Measurements from ENCODE around the gene ADGRG7.
"Not testable (repeated sequence)": the region's sequence is repeated elsewhere in the genome, so short reads cannot be mapped to it uniquely, and the experiment has no call there.

The ADGRG7 gene

GRCh38 chr3:100662113-100662823 is 52.9 kb downstream of the ADGRG7 start:
- Histone ChIP-seq H3K4me2 (no peak overlapping the region), H3K9me3 (no peaks in the 10 kb centered on the region), H3K36me3 (no peaks in the 10 kb centered on the region), H3K27me3 (no peaks in the 10 kb centered on the region), H4K20me1 (no peaks in the 10 kb centered on the region), H3K9ac (no peak overlapping the region), H3K27ac (no peak overlapping the region), H3K4me3 (no peak overlapping the region), H3K4me1 (no peaks in the 10 kb centered on the region)
- TF ChIP-seq Cebpa-rat (IDR thresholded peaks at IDR 0.05), result no peak

GRCh38 chr3:100665230-100665629 is 55.8 kb downstream of the ADGRG7 start:
- no peak overlapping the region for H3K4me3 ChIP-seq
- H3K4me2 ChIP-seq, result no peak overlapping the region
- TF ChIP-seq Cebpa-rat (IDR thresholded peaks at IDR 0.05), result no peak
- H3K27ac ChIP-seq, result no peak overlapping the region
- no peaks in the 10 kb centered on the region for H3K36me3 ChIP-seq
- no peaks in the 10 kb centered on the region for H3K9me3 ChIP-seq
- H3K9ac ChIP-seq, result no peak overlapping the region
- no peaks in the 10 kb centered on the region for H3K27me3 ChIP-seq
- no peaks in the 10 kb centered on the region for H4K20me1 ChIP-seq
- no peaks in the 10 kb centered on the region for H3K4me1 ChIP-seq

- not testable (repeated sequence) for H3K4me1 ChIP-seq, H3K9ac ChIP-seq, H3K27me3 ChIP-seq, H4K20me1 ChIP-seq, H3K4me3 ChIP-seq, H3K36me3 ChIP-seq, H3K27ac ChIP-seq, H3K4me2 ChIP-seq
- peaks cover 10% of the 10 kb centered on the region for H3K9me3 ChIP-seq
Observed at GRCh38 chr3:100666699-100667098, 57.3 kb downstream of the ADGRG7 start.

- not testable (repeated sequence) for H3K4me3 ChIP-seq, H3K36me3 ChIP-seq, H3K4me1 ChIP-seq, H3K4me2 ChIP-seq, H3K9ac ChIP-seq, H3K27me3 ChIP-seq, H3K27ac ChIP-seq, H4K20me1 ChIP-seq
- H3K9me3 ChIP-seq, result peaks cover 10% of the 10 kb centered on the region
Observed at GRCh38 chr3:100667316-100667715, 57.9 kb downstream of the ADGRG7 start.

GRCh38 chr3:100670995-100671394 is 61.6 kb downstream of the ADGRG7 start:
- not testable (repeated sequence) for H3K9ac ChIP-seq, H3K27me3 ChIP-seq, H3K36me3 ChIP-seq, H3K4me1 ChIP-seq, H3K4me3 ChIP-seq, H3K4me2 ChIP-seq, H4K20me1 ChIP-seq, H3K27ac ChIP-seq
- H3K9me3 ChIP-seq, result peaks cover 10% of the 10 kb centered on the region

GRCh38 chr3:100681496-100681895 is 72.1 kb downstream of the ADGRG7 start:
- H3K27me3 ChIP-seq, result no peaks in the 10 kb centered on the region
- H3K9ac ChIP-seq, result no peak overlapping the region
- H3K9me3 ChIP-seq, result peaks cover 9% of the 10 kb centered on the region; the same call in 1 of the 2 replicates
- no peak overlapping the region for H3K4me2 ChIP-seq
- H3K27ac ChIP-seq, result no peak overlapping the region
- peaks cover 9% of the 10 kb centered on the region for H3K4me1 ChIP-seq
- TF ChIP-seq Cebpa-rat (IDR thresholded peaks at IDR 0.05), result no peak
- no peaks in the 10 kb centered on the region for H3K36me3 ChIP-seq
- H4K20me1 ChIP-seq, result no peaks in the 10 kb centered on the region
- H3K4me3 ChIP-seq, result no peak overlapping the region

GRCh38 chr3:100682056-100682853 is 72.9 kb downstream of the ADGRG7 start:
- H3K27ac ChIP-seq, result no peak overlapping the region
- no peaks in the 10 kb centered on the region for H4K20me1 ChIP-seq
- H3K9me3 ChIP-seq, result peaks cover 9% of the 10 kb centered on the region; the same call in 1 of the 2 replicates
- no peak overlapping the region for H3K4me2 ChIP-seq
- H3K9ac ChIP-seq, result no peak overlapping the region
- no peaks in the 10 kb centered on the region for H3K36me3 ChIP-seq
- no peak for TF ChIP-seq Cebpa-rat (IDR thresholded peaks at IDR 0.05)
- peaks cover 9% of the 10 kb centered on the region for H3K4me1 ChIP-seq
- no peak overlapping the region for H3K4me3 ChIP-seq
- H3K27me3 ChIP-seq, result no peaks in the 10 kb centered on the region

- Histone ChIP-seq H3K27ac (no peak overlapping the region), H3K36me3 (no peaks in the 10 kb centered on the region), H3K27me3 (no peaks in the 10 kb centered on the region), H3K9me3 (peaks cover 9% of the 10 kb centered on the region; the same call in 1 of the 2 replicates), H4K20me1 (no peaks in the 10 kb centered on the region), H3K9ac (no peak overlapping the region), H3K4me2 (no peak overlapping the region), H3K4me1 (peaks cover 9% of the 10 kb centered on the region), H3K4me3 (no peak overlapping the region)
- TF ChIP-seq Cebpa-rat (IDR thresholded peaks at IDR 0.05), result no peak
Observed at GRCh38 chr3:100682854-100683760, 73.7 kb downstream of the ADGRG7 start.

- H3K27me3 ChIP-seq, result no peaks in the 10 kb centered on the region
- H3K27ac ChIP-seq, result no peak overlapping the region
- no peaks in the 10 kb centered on the region for H4K20me1 ChIP-seq
- no peak overlapping the region for H3K4me3 ChIP-seq
- H3K36me3 ChIP-seq, result no peaks in the 10 kb centered on the region
- no peak overlapping the region for H3K4me2 ChIP-seq
- no peaks in the 10 kb centered on the region for H3K4me1 ChIP-seq
- H3K9me3 ChIP-seq, result no peaks in the 10 kb centered on the region
- no peak overlapping the region for H3K9ac ChIP-seq
- no peak for TF ChIP-seq Cebpa-rat (IDR thresholded peaks at IDR 0.05)
Observed at GRCh38 chr3:100693225-100693624, 83.8 kb downstream of the ADGRG7 start.

- Histone ChIP-seq H3K27me3 (no peaks in the 10 kb centered on the region), H3K36me3 (no peaks in the 10 kb centered on the region), H3K4me3 (no peak overlapping the region), H3K4me1 (no peaks in the 10 kb centered on the region), H3K9me3 (no peaks in the 10 kb centered on the region), H4K20me1 (no peaks in the 10 kb centered on the region), H3K4me2 (no peak overlapping the region), H3K27ac (no peak overlapping the region), H3K9ac (no peak overlapping the region)
- no peak for TF ChIP-seq Cebpa-rat (IDR thresholded peaks at IDR 0.05)
Observed at GRCh38 chr3:100695696-100696095, 86.3 kb downstream of the ADGRG7 start.

Data from BLaER1 (cell line).